A549 (cell line): Measurements from ENCODE around the gene TM4SF18. TPM values are rescaled to one million over a fixed set of nuclear protein-coding genes. Genes with fewer than 3 reads are reported as not detected.

ENCODE experiments used
- ATAC-seq, 2 experiments: fragments of 200-7000 bp in 1 of 2; fragments of >200 bp in 1 of 2; cut with Nextera tagmentation in 1 of 2; cut with Tn5 transposase in 1 of 2; 3 replicates each; pipeline versions ENCODE4 v1.8.0 to v1.9.1; 2018 to 2020; ENCODE audit warnings: mild to moderate bottlenecking in 1 of 2, moderate library complexity in 1 of 2
- CTCF ChIA-PET: fragments of 300-600 bp; sonication (Branson Sonifier 250); formaldehyde crosslinking; extraction: SDS; loops from one replicate; lab custom pipeline; 2021; ENCODE audit warnings: antibody characterized with exemption, inconsistent platforms; lab: Yijun Ruan, JAX
- POLR2A ChIA-PET: fragments of 350-600 bp; formaldehyde crosslinking; extraction: SDS; loops from one replicate; lab custom pipeline; 2021; ENCODE audit warnings: antibody characterized with exemption, inconsistent platforms; lab: Yijun Ruan, JAX
- DNase-seq, 2 experiments: peaks; one replicate each; pipeline versions ENCODE4 v3.0.0 to v3.0.0-alpha.2; 2011 to 2016; ENCODE audit warnings: low read depth in 1 of 2, low spot score in 1 of 2
- FAIRE-seq: peaks from 2 replicates; lab custom pipeline; 2011; peaks lifted over from hg19 to GRCh38; lab: Jason Lieb, UNC
- H3K27ac ChIP-seq, 2 experiments: fragments of >200 bp; sonication (Bioruptor Twin); formaldehyde crosslinking; 3 replicates each; pipeline ENCODE4 v1.5.1; 2016 to 2017
- H3K4me1 ChIP-seq: fragments of >200 bp; sonication (Bioruptor Twin); formaldehyde crosslinking; 3 replicates; pipeline ENCODE4 v1.6.1; 2016
- H3K4me2 ChIP-seq: fragments of >200 bp; sonication (Bioruptor Twin); formaldehyde crosslinking; 3 replicates; pipeline ENCODE4 v1.6.1; 2016
- H3K4me3 ChIP-seq: fragments of >200 bp; sonication (Bioruptor Twin); formaldehyde crosslinking; 3 replicates; pipeline ENCODE4 v1.5.1; 2016
- H3K9me3 ChIP-seq: fragments of >200 bp; sonication (Bioruptor Twin); formaldehyde crosslinking; 3 replicates; pipeline ENCODE4 v1.6.1; 2016
- CBX2 ChIP-seq: fragments of 200-600 bp; sonication (generic); IDR thresholded peaks from 2 replicates; pipeline ENCODE4 v1.6.1; 2016; ENCODE audit warnings: low read depth, mild to moderate bottlenecking, borderline replicate concordance
- CEBPB ChIP-seq, 2 experiments: fragments of >200 bp in 1 of 2; sonication (Bioruptor Twin) in 1 of 2; formaldehyde crosslinking in 1 of 2; IDR thresholded peaks; 2 replicates each; pipeline ENCODE4 v1.6.1; 2012 to 2016
- CHD2 ChIP-seq: fragments of 150-350 bp; IDR thresholded peaks from 2 replicates; pipeline ENCODE4 v1.6.1; 2014; ENCODE audit warnings: low read length; ENCODE audit not compliant: partially characterized antibody
- CHD4 ChIP-seq: fragments of 200-600 bp; sonication (generic); IDR thresholded peaks from 2 replicates; pipeline ENCODE4 v1.6.1; 2016; ENCODE audit warnings: antibody characterized with exemption, mild to moderate bottlenecking, borderline replicate concordance
- FOSB ChIP-seq: fragments of 250-450 bp; sonication (Bioruptor Pico); IDR thresholded peaks from 2 replicates; pipeline ENCODE4 v1.5.0; 2020; ENCODE audit warnings: mild to moderate bottlenecking, moderate library complexity
- FOSL2 ChIP-seq, 2 experiments: fragments of 450-650 bp in 1 of 2; fragments of >200 bp in 1 of 2; sonication (Bioruptor Twin) in 1 of 2; formaldehyde crosslinking; IDR thresholded peaks; 2 replicates each; pipeline versions ENCODE4 v1.5.0 to v1.6.1; 2016 to 2020; ENCODE audit warnings: mild to moderate bottlenecking in 1 of 2, moderate library complexity in 1 of 2
- GATA3 ChIP-seq: IDR thresholded peaks from 2 replicates; pipeline ENCODE4 v1.6.1; 2012; ENCODE audit warnings: borderline replicate concordance
- HMGXB4 ChIP-seq: fragments of 250-450 bp; sonication (Bioruptor Pico); IDR thresholded peaks from 2 replicates; pipeline ENCODE4 v1.5.0; 2021; ENCODE audit warnings: mild to moderate bottlenecking, moderate library complexity, borderline replicate concordance
- HOXA7 ChIP-seq: fragments of 250-450 bp; sonication (Bioruptor Pico); IDR thresholded peaks from 2 replicates; pipeline ENCODE4 v1.5.0; 2020; ENCODE audit warnings: mild to moderate bottlenecking, moderate library complexity
- HOXB5 ChIP-seq: fragments of 250-450 bp; sonication (Bioruptor Pico); IDR thresholded peaks from 2 replicates; pipeline ENCODE4 v1.5.0; 2020; ENCODE audit warnings: mild to moderate bottlenecking, moderate library complexity
- JUN ChIP-seq, 2 experiments: fragments of >200 bp; sonication (Bioruptor Twin); formaldehyde crosslinking; IDR thresholded peaks; 2 replicates in 1 of 2; 3 replicates in 1 of 2; pipeline ENCODE4 v1.6.1; 2016 to 2017
- JUNB ChIP-seq: fragments of >200 bp; sonication (Bioruptor Twin); formaldehyde crosslinking; IDR thresholded peaks from 2 replicates; pipeline ENCODE4 v1.6.1; 2016
- KDM1A ChIP-seq: fragments of 200-600 bp; sonication (generic); IDR thresholded peaks from 2 replicates; pipeline ENCODE4 v1.6.1; 2016; ENCODE audit warnings: low read depth, mild to moderate bottlenecking
- KDM5A ChIP-seq: fragments of 200-600 bp; sonication (generic); IDR thresholded peaks from 2 replicates; pipeline ENCODE4 v1.6.1; 2016; ENCODE audit warnings: antibody characterized with exemption, mild to moderate bottlenecking
- MAFK ChIP-seq: fragments of 450-650 bp; IDR thresholded peaks from 2 replicates; pipeline ENCODE4 v1.6.1; 2014; ENCODE audit not compliant: partially characterized antibody
- MAZ ChIP-seq: fragments of 150-350 bp; IDR thresholded peaks from 2 replicates; pipeline ENCODE4 v1.6.1; 2014; ENCODE audit warnings: antibody characterized with exemption, low read depth, low read length, borderline replicate concordance
- MYC ChIP-seq: IDR thresholded peaks from 2 replicates; pipeline ENCODE4 v1.6.1; 2012; ENCODE audit warnings: mild to moderate bottlenecking, inconsistent platforms, low read length, improper control_type of control experiment, borderline replicate concordance
- NPAS2 ChIP-seq: fragments of 250-450 bp; sonication (Bioruptor Pico); IDR thresholded peaks from 2 replicates; pipeline ENCODE4 v1.8.0; 2022; ENCODE audit warnings: mild to moderate bottlenecking, moderate library complexity, borderline replicate concordance
- NR3C1 ChIP-seq: fragments of >200 bp; sonication (Bioruptor Twin); formaldehyde crosslinking; IDR thresholded peaks from 3 replicates; pipeline ENCODE4 v1.6.1; 2017
- PHF8 ChIP-seq: fragments of 200-600 bp; sonication (generic); IDR thresholded peaks from 2 replicates; pipeline ENCODE4 v1.6.1; 2016; ENCODE audit warnings: low read depth, mild to moderate bottlenecking, antibody characterized with exemption, moderate library complexity, borderline replicate concordance
- RARB ChIP-seq: fragments of 250-450 bp; sonication (Bioruptor Pico); IDR thresholded peaks from 2 replicates; pipeline ENCODE4 v1.8.0; 2021; ENCODE audit warnings: mild to moderate bottlenecking, moderate library complexity
- RFX5 ChIP-seq: fragments of 450-650 bp; IDR thresholded peaks from 2 replicates; pipeline ENCODE4 v1.7.1; 2014; ENCODE audit warnings: antibody characterized with exemption, mild to moderate bottlenecking, moderate library complexity
- TFCP2L1 ChIP-seq: fragments of 250-450 bp; sonication (Bioruptor Pico); IDR thresholded peaks from 2 replicates; pipeline ENCODE4 v1.5.0; 2021; ENCODE audit warnings: mild to moderate bottlenecking
- ZC3H11A ChIP-seq: fragments of 450-650 bp; IDR thresholded peaks from 2 replicates; pipeline ENCODE4 v1.6.1; 2014; ENCODE audit warnings: antibody characterized with exemption, mild to moderate bottlenecking
- ZNF302 ChIP-seq: fragments of 250-450 bp; sonication (Bioruptor Pico); IDR thresholded peaks from 2 replicates; pipeline ENCODE4 v1.9.0; 2021; ENCODE audit warnings: inconsistent platforms, mild to moderate bottlenecking, moderate library complexity
- WGBS: methylation state at CpG from one replicate; pipeline ENCODE4 v1.1.6; 2017; ENCODE audit errors: missing lambda C conversion rate; 5-methylcytosine and 5-hydroxymethylcytosine counted together
- polyA plus RNA-seq, 4 experiments: library from polyadenylated mRNA; depleted of rRNA in 3 of 4; stranded (reverse); fragments of >200 nt; fragmentation: RNase III in 1 of 4; extraction: RNeasy Plus Mini Kit Qiagen cat#74134 plus additional on column Dnase treatment in 1 of 4; gene quantifications; 2 replicates in 3 of 4; 3 replicates in 1 of 4; pipeline ENCODE4 v1.2.3, GENCODE V29; 2011 to 2017
- TF ChIP-seq, protein P1 (sequence below): fragments of 450-650 bp; IDR thresholded peaks from 2 replicates; pipeline ENCODE4 v1.6.1; 2014; ENCODE audit warnings: antibody characterized with exemption
- TF ChIP-seq, protein P2 (sequence below): IDR thresholded peaks from 2 replicates; pipeline ENCODE4 v1.6.1; 2012; ENCODE audit warnings: low read depth, borderline replicate concordance
- TF ChIP-seq, protein P3 (sequence below): IDR thresholded peaks from 2 replicates; pipeline ENCODE4 v1.6.1; 2012

TM4SF18 gene
- polyA plus RNA-seq, 2 of the 4 experiments (the other 2 are of a cell fraction), result 51.3 to 99.8 TPM

DNA sequence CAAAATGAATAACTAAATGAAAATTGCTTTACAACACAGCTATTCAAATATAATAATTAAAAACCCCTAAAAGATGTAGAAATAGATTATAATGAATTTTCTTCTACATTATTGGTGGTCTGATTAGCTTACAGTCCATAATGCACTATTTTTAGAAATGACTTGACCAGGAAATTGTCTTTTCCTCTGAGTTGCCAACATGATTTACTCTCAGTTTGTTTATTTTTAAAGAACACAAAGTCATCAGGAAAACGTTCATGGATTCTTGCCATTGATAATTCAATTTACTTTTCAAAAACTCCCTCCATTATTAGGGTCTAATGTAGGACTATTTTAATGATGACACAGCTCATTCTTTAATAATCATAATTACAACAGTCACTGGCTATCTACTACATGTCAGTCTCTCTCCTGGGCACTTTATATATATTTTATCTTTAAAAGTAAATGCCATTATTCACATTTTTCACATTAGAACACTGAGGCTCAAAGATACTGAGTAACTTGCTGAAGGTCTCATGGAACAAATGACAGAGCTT, 1.1 kb downstream of the TM4SF18 start:
- DNase-seq, result no peak
- Histone ChIP-seq H3K4me1 (peaks cover 74% of the 10 kb centered on the region), H3K4me2 (peak overlapping the region; percentile 77), H3K27ac (peak overlapping the region; percentile 91), H3K4me3 (peak overlapping the region; percentile 39), H3K9me3 (no peaks in the 10 kb centered on the region)
- peak; percentile 86 for FAIRE-seq
- ChIA-PET CTCF (interaction anchor here (0.9 to 3.8 kb wide), 14 partner anchors 8 to 378 kb away, joined by 3 to 27 read pairs (median 6); no protein-coding TSS in a partner anchor), POLR2A (interaction anchor here (1.0 to 2.1 kb wide), 3 partner anchors 32 to 203 kb away, joined by 3 to 8 read pairs (median 6); partner anchors contain the start of gene HPS3)
- no peak for TF ChIP-seq CHD4
- TF ChIP-seq MAFK, result peak; percentile 88
- no peak for TF ChIP-seq CEBPB (IDR thresholded peaks at IDR 0.05)
- no peak for ATAC-seq
- 2% methylated on average over 1 of the region's 1 CpG for WGBS

DNA sequence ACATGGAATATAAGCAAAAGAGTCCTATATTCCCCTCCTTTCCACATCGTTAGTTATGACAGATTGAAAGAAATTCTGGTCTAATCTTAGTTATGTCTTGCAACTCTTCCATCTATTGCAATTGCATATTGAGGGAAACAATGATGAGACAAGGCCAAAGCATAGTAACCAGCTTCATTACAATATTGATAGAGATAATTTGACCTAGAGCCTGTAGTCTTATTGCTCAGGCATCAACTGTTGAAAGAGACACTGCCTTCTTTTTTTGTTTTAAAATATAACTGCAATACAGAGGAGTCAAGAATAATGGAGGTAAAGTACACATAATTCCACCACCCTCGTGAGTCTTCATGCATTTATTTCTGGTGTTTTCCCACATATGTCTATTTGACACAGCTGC, 2.0 kb downstream of the TM4SF18 start:
- H3K4me1 ChIP-seq, result peaks cover 71% of the 10 kb centered on the region
- no peak for TF ChIP-seq FOSL2 (IDR thresholded peaks at IDR 0.05)
- TF ChIP-seq FOSL2 (CRISPR knock-in tag; IDR thresholded peaks at IDR 0.05), result no peak
- no peak for TF ChIP-seq KDM1A
- TF ChIP-seq MAZ, result no peak
- TF ChIP-seq RFX5, result no peak
- no peak for TF ChIP-seq HOXA7 (CRISPR knock-in tag)
- TF ChIP-seq JUNB, result no peak
- no peak for TF ChIP-seq ZC3H11A
- no peak for TF ChIP-seq FOSB (CRISPR knock-in tag)
- no peak for TF ChIP-seq PHF8
- H3K9me3 ChIP-seq, result no peaks in the 10 kb centered on the region
- peak overlapping the region; percentile 77 for H3K4me2 ChIP-seq
- FAIRE-seq (peak; percentile 70), ATAC-seq (no peak), DNase-seq (no peak)
- WGBS, result 17% methylated on average over 2 of the region's 2 CpGs
- peak overlapping the region; percentile 39; the same call in 2 of the 3 replicates for H3K4me3 ChIP-seq
- ChIA-PET CTCF (interaction anchor here (0.8 to 1.9 kb wide), 10 partner anchors 12 to 376 kb away, joined by 3 to 8 read pairs (median 4); no protein-coding TSS in a partner anchor), POLR2A (interaction anchor here (1.7 to 2.1 kb wide), 2 partner anchors 31 to 33 kb away, joined by 6 to 8 read pairs; no protein-coding TSS in a partner anchor)
- peak overlapping the region; percentile 85 to 91 for H3K27ac ChIP-seq

DNA sequence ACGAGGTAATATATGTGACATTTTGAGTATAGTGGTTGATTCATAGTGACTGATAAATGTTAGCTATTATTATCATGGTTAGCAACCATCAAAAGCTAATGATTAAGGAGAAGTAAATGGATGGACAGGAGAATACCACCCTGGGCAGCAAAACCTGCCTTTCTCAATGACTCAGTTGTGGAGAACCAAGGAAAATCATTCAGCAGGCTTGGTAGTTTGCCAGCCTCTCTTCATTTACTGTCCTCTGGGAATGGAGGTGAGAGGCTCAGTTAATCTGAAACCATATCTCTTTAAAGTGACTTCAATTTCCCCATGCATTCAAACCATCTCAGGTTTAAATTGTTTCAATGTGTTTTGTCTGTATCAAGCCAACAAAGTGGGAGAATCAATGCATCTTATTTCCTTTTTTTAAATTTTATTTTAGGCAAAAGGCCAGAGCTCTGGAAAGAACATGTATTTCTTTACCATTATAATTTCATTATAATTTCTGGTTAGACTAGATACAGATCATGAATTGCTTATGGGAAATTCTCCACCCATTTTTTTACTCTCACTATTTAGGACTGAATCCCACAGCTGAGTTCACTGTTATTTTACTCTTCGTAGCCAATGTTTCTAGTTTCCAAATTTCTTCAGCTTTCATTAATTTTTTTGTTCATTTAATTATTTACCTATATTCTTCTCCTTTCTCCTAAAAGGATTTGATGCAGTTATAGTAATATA, 2.7 kb downstream of the TM4SF18 start:
- Histone ChIP-seq H3K4me3 (no peak overlapping the region), H3K4me2 (peak overlapping the region; percentile 77), H3K9me3 (no peaks in the 10 kb centered on the region), H3K27ac (peak overlapping the region; percentile 80 to 91), H3K4me1 (peaks cover 67% of the 10 kb centered on the region)
- ChIA-PET CTCF (interaction anchor here (0.8 to 1.9 kb wide), 10 partner anchors 13 to 376 kb away, joined by 3 to 8 read pairs (median 4); no protein-coding TSS in a partner anchor), POLR2A (no interaction called here)
- FAIRE-seq, result peak; percentile 91
- peak in 1 of 2 experiments; percentile 54 for DNase-seq
- peak in 1 of 2 experiments; percentile 48; a peak in 3 of 6 replicates for ATAC-seq
- 38% methylated on average over 2 of the region's 2 CpGs for WGBS
- TF ChIP-seq, protein P1, sequence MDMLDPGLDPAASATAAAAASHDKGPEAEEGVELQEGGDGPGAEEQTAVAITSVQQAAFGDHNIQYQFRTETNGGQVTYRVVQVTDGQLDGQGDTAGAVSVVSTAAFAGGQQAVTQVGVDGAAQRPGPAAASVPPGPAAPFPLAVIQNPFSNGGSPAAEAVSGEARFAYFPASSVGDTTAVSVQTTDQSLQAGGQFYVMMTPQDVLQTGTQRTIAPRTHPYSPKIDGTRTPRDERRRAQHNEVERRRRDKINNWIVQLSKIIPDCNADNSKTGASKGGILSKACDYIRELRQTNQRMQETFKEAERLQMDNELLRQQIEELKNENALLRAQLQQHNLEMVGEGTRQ, result no peak
- TF ChIP-seq ZNF302 (CRISPR knock-in tag), result no peak
- TF ChIP-seq, protein P2, sequence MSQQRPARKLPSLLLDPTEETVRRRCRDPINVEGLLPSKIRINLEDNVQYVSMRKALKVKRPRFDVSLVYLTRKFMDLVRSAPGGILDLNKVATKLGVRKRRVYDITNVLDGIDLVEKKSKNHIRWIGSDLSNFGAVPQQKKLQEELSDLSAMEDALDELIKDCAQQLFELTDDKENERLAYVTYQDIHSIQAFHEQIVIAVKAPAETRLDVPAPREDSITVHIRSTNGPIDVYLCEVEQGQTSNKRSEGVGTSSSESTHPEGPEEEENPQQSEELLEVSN, result no peak
- no peak for TF ChIP-seq CHD4
- no peak for TF ChIP-seq MAFK
- TF ChIP-seq CHD2, result no peak
- TF ChIP-seq RARB (CRISPR knock-in tag), result no peak
- peak; percentile 30; the same call in 1 of the 2 replicates for TF ChIP-seq GATA3
- no peak for TF ChIP-seq NR3C1
- TF ChIP-seq NPAS2, result no peak
- TF ChIP-seq JUN (IDR thresholded peaks at IDR 0.05), result 0 out of 5 replicates have a peak, but pooled peaks of 1 of the 2 experiments have one; percentile 27
- no peak for TF ChIP-seq CEBPB (IDR thresholded peaks at IDR 0.05)
- no peak for TF ChIP-seq MYC
- TF ChIP-seq TFCP2L1 (CRISPR knock-in tag), result no peak
- no peak for TF ChIP-seq HOXB5 (CRISPR knock-in tag)
- TF ChIP-seq KDM5A, result no peak
- peak; percentile 20; the same call in 1 of the 2 replicates for TF ChIP-seq JUNB
- no peak for TF ChIP-seq HMGXB4 (CRISPR knock-in tag)
- TF ChIP-seq CBX2, result no peak
- TF ChIP-seq, protein P3, sequence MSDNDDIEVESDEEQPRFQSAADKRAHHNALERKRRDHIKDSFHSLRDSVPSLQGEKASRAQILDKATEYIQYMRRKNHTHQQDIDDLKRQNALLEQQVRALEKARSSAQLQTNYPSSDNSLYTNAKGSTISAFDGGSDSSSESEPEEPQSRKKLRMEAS, result 0 out of 2 replicates have a peak, but pooled peaks have one; percentile 37
- no peak for TF ChIP-seq FOSB (CRISPR knock-in tag)
